Lung (tissue), 12 donors: Measurements from ENCODE around the gene GLRX5. TPM values are rescaled to one million over a fixed set of nuclear protein-coding genes. Genes with fewer than 3 reads are reported as not detected.

Experiments used
- ATAC-seq: fragments of 200-7000 bp; cut with Tn5 transposase; one replicate; pipeline ENCODE4 v1.9.1; 2020; ENCODE audit warnings: moderate number of reproducible peaks; ENCODE audit not compliant: insufficient read depth, low FRiP score
- DNase-seq, 3 donors: peaks; one replicate each; pipeline ENCODE4 v3.0.0-alpha.2; 2013 to 2017
- H3K27ac ChIP-seq, 2 donors: one replicate each; pipeline ENCODE4 v1.5.1; 2013; ENCODE audit warnings: mild to moderate bottlenecking in 2 of 2, moderate library complexity in 2 of 2, control low read depth in 1 of 2, inconsistent platforms in 1 of 2, low read depth in 1 of 2, low read length in 1 of 2
- H3K27me3 ChIP-seq, 3 donors: one replicate each; pipeline ENCODE4 v1.5.1; 2013; ENCODE audit warnings: low read length in 2 of 3; ENCODE audit not compliant: control insufficient read depth in 3 of 3, insufficient read depth in 3 of 3
- H3K36me3 ChIP-seq, 4 donors: one replicate each; pipeline ENCODE4 v1.5.1; 2013; ENCODE audit warnings: low read length in 4 of 4, mild to moderate bottlenecking in 1 of 4, moderate library complexity in 1 of 4; ENCODE audit not compliant: control insufficient read depth in 4 of 4, insufficient read depth in 4 of 4
- H3K4me1 ChIP-seq, 5 donors: one replicate each; pipeline ENCODE4 v1.5.1; 2013; ENCODE audit warnings: low read length in 5 of 5, mild to moderate bottlenecking in 2 of 5, moderate library complexity in 1 of 5; ENCODE audit not compliant: control insufficient read depth in 5 of 5, insufficient read depth in 5 of 5
- H3K4me3 ChIP-seq: one replicate; pipeline ENCODE4 v1.5.1; 2013; ENCODE audit warnings: mild to moderate bottlenecking, control low read depth, moderate library complexity
- H3K9ac ChIP-seq, 2 donors: one replicate each; pipeline ENCODE4 v1.5.1; 2013; ENCODE audit warnings: low read length in 2 of 2, control low read depth in 1 of 2; ENCODE audit not compliant: insufficient read depth in 1 of 2
- H3K9me3 ChIP-seq, 4 donors: one replicate each; pipeline ENCODE4 v1.5.1; 2013; ENCODE audit warnings: low read length in 3 of 4, mild to moderate bottlenecking in 1 of 4, moderate library complexity in 1 of 4; ENCODE audit not compliant: control insufficient read depth in 4 of 4, insufficient read depth in 3 of 4
- WGBS, 2 donors: extraction: QIAGEN DNeasy Blood & Tissue Kit; methylation state at CpG; one replicate each; pipeline ENCODE4 v1.1.7; 2013; 5-methylcytosine and 5-hydroxymethylcytosine counted together
- polyA plus RNA-seq, 2 donors: library from polyadenylated mRNA; stranded (reverse); fragments of 200-250 nt; gene quantifications; one replicate each; pipeline ENCODE4 v1.2.1, GENCODE V29; 2013
- total RNA-seq, 2 donors: library from RNA; depleted of rRNA in 1 of 2; stranded (reverse); fragments of >200 nt in 1 of 2; gene quantifications; one replicate each; pipeline ENCODE4 v1.2.1, GENCODE V29; 2014 to 2021
- TF ChIP-seq, protein P1 (sequence below): IDR thresholded peaks from 2 replicates; pipeline ENCODE4 v1.5.1; 2012; ENCODE audit warnings: mild to moderate bottlenecking; ENCODE audit errors: control extremely low read depth, extremely low read depth
- donor health status: control.
- donor health status: control.
- donor health status: Bipolar disorder and iron deficiency.
- donor health status: healthy.
- donor health status: DM: yes; HTN: yes; CAD: no.

Gene GLRX5
- total and polyA plus RNA-seq, 4 donors, result 22.4 to 35.6 (median 29.1) TPM

DNA sequence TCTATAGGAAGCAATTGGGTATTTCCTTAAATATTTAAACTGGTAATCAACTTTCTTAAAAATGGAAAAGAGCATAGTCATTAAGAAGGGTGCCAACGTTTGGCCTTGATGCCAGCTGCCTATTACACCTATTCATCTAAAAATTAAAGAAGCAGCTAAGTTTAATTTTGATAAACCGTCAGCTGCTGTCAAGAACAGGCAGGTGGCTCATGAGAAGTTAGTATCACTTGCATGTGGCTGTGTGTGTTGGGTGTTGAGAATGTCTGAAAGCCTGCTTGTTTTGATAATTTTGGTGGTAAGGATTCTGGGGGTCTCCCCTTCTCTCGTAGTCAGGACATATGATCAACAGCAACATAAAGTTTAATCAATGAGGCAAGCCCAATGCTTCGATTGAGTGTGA is 6.5 kb downstream of the GLRX5 start:
- H3K27me3 ChIP-seq, result no peaks in the 10 kb centered on the region
- H3K27ac ChIP-seq, result no peak overlapping the region
- H3K4me3 ChIP-seq, result no peak overlapping the region
- no peak for DNase-seq
- no peaks in the 10 kb centered on the region for H3K9me3 ChIP-seq
- whole genome bisulfite sequencing, 2 donors, result 82 to 84% methylated on average over 4 of the region's 4 CpGs
- TF ChIP-seq, protein P1, sequence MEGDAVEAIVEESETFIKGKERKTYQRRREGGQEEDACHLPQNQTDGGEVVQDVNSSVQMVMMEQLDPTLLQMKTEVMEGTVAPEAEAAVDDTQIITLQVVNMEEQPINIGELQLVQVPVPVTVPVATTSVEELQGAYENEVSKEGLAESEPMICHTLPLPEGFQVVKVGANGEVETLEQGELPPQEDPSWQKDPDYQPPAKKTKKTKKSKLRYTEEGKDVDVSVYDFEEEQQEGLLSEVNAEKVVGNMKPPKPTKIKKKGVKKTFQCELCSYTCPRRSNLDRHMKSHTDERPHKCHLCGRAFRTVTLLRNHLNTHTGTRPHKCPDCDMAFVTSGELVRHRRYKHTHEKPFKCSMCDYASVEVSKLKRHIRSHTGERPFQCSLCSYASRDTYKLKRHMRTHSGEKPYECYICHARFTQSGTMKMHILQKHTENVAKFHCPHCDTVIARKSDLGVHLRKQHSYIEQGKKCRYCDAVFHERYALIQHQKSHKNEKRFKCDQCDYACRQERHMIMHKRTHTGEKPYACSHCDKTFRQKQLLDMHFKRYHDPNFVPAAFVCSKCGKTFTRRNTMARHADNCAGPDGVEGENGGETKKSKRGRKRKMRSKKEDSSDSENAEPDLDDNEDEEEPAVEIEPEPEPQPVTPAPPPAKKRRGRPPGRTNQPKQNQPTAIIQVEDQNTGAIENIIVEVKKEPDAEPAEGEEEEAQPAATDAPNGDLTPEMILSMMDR, result no peak
- peaks cover 0 to 33% (median 11%) of the 10 kb centered on the region in 5 donors for H3K4me1 ChIP-seq
- H3K36me3 ChIP-seq, result peaks cover 0 to 18% (median 5%) of the 10 kb centered on the region in 4 donors
- no peak for ATAC-seq
- no peak overlapping the region for H3K9ac ChIP-seq

DNA sequence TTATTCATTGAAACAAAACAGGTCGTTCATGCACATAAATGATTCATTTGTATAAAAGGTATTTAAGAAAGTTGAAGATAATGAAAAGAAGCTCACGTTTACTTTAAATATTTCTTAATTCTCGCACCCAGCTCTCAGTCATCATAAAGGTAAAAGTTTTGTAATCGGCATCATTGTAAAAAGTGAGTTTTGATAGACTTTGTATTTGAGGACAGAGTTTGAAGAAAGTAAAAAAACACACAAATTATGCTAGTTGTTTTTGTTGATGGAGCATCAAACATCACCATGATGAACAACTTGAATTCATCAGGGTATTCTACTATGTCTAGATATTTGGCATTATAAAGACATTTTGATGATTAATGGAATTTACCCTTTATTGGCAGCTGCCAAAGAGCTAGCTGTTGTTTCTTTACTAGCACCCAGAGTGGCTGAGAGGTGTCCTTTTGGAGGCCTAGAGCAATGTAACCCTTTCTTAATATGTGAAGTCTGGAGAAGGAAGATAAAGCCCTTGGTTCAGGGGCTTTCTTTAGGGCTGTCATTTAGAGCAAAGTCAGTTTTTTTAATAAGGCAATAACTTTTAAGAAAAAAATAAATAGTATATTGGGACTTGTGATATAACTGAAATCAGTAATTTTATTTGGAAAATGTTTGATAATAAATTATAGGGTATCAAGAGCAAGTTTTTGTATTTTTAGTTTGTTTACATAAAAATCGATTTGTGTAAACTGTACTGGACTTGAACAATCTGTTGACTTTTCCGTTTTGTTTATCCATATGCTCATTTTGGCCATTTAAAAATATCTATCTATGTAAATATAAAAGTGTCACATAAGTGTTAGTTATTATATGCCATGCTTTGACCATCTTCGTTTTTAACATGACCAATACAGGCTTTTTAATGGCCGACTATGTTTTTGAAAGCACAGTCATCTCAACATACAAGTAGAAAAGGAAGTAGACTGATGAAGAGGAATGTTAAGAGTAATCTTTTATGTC is 7.4 kb downstream of the GLRX5 start:
- TF ChIP-seq, protein P1, result no peak
- DNase-seq (peak in 2 of 3 donors; percentile 74 to 77), ATAC-seq (no peak)
- no peak overlapping the region for H3K27ac ChIP-seq
- no peak overlapping the region for H3K4me3 ChIP-seq
- H3K4me1 ChIP-seq, result peaks cover 0 to 24% (median 6%) of the 10 kb centered on the region in 5 donors
- H3K36me3 ChIP-seq, result peaks cover 0 to 18% (median 5%) of the 10 kb centered on the region in 4 donors
- WGBS, 2 donors, result 79 to 87% methylated on average over 8 of the region's 8 CpGs
- no peaks in the 10 kb centered on the region for H3K9me3 ChIP-seq
- H3K27me3 ChIP-seq, result no peaks in the 10 kb centered on the region
- H3K9ac ChIP-seq, result no peak overlapping the region

DNA sequence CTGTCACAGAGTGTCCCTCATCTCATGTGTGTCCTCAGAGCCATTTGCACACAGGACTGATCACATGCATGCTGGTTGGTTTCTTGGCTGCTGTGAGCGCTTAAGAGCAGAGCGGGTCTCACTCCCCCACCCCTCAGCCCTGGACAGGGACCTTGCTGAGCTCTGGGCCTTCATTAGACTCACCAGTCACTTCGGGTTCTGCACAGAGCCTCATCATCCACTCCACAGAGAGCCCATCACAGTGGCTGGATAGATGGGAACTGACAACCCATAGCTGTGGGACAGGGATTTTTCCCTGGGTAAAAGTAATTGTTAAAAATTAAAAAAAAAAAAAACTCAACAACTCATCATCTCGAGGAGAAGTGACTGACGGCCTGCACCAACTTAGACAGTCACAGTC is 8.2 kb downstream of the GLRX5 start:
- H3K4me1 ChIP-seq, result peaks cover 0 to 16% (median 6%) of the 10 kb centered on the region in 5 donors
- H3K27me3 ChIP-seq, result no peaks in the 10 kb centered on the region
- peaks cover 0 to 18% (median 5%) of the 10 kb centered on the region in 4 donors for H3K36me3 ChIP-seq
- H3K27ac ChIP-seq, result no peak overlapping the region
- no peaks in the 10 kb centered on the region for H3K9me3 ChIP-seq
- H3K4me3 ChIP-seq, result no peak overlapping the region
- 97% methylated on average over 5 of the region's 5 CpGs for WGBS, 2 donors
- H3K9ac ChIP-seq, result no peak overlapping the region
- TF ChIP-seq, protein P1, result no peak
- no peak for ATAC-seq
- no peak for DNase-seq
